HAP-1 (cell line): ENCODE results near the gene WWP2.
"Not testable (repeated sequence)": the region's sequence is repeated elsewhere in the genome, so short reads cannot be mapped to it uniquely, and the experiment has no call there.

ENCODE experiments used
- DNase-seq, 2 experiments: peaks; one replicate each; pipeline ENCODE4 v3.0.0-alpha.2; 2016 to 2020; ENCODE audit warnings: low spot score in 2 of 2
- H3K27me3 ChIP-seq: fragments of 250-450 bp; sonication (Bioruptor Pico); 2 replicates; pipeline ENCODE4 v1.5.1; 2020; ENCODE audit warnings: low read depth, mild to moderate bottlenecking, moderate library complexity
- H3K36me3 ChIP-seq: fragments of 250-450 bp; sonication (Bioruptor Pico); replicated peaks from 2 replicates; pipeline ENCODE4 v1.5.1; 2020; ENCODE audit warnings: mild to moderate bottlenecking
- H3K4me1 ChIP-seq: fragments of 250-450 bp; sonication (Bioruptor Pico); 2 replicates; pipeline ENCODE4 v1.5.1; 2020; ENCODE audit warnings: mild to moderate bottlenecking
- H3K4me3 ChIP-seq: fragments of 250-450 bp; sonication (Bioruptor Pico); 2 replicates; pipeline ENCODE4 v1.5.1; 2020; ENCODE audit warnings: mild to moderate bottlenecking, moderate library complexity
- H3K9me3 ChIP-seq: fragments of 250-450 bp; sonication (Bioruptor Pico); 2 replicates; pipeline ENCODE4 v1.5.1; 2020; ENCODE audit warnings: mild to moderate bottlenecking, moderate library complexity
- in situ Hi-C: fragments of 300-500 bp; cut with MboI; formaldehyde crosslinking; loops from 3 replicates; pipeline ENCODE4 v1.14.3; 2020; ENCODE audit warnings: low sequenced_read_pairs, inconsistent platforms, mixed read lengths

The WWP2 gene

GRCh38 chr16:69972120-69972519, 210.0 kb downstream of the WWP2 start:
- in situ Hi-C loops, H3K9me3 ChIP-seq, H3K4me1 ChIP-seq, H3K36me3 ChIP-seq, H3K4me3 ChIP-seq, DNase-seq, H3K27me3 ChIP-seq: not testable (repeated sequence)

- H3K4me1 ChIP-seq, H3K9me3 ChIP-seq, in situ Hi-C loops, DNase-seq, H3K27me3 ChIP-seq, H3K4me3 ChIP-seq, H3K36me3 ChIP-seq: not testable (repeated sequence)
Observed at GRCh38 chr16:69972935-69973334, 210.8 kb downstream of the WWP2 start.

- H3K4me3 ChIP-seq, in situ Hi-C loops, H3K4me1 ChIP-seq: not testable (repeated sequence)
Observed at GRCh38 chr16:69985196-69985595, 223.1 kb downstream of the WWP2 start.

More at GRCh38 chr16:69985196-69985595, 223.1 kb downstream of the WWP2 start:
- H3K36me3 ChIP-seq, H3K9me3 ChIP-seq, H3K27me3 ChIP-seq, DNase-seq: not testable (repeated sequence)
